OCI-LY7 (cell line): ENCODE data around the gene COL4A2.

ENCODE experiments used
- EZH2phosphoT487 ChIP-seq: fragments of 200-600 bp; sonication (generic); IDR thresholded peaks from 2 replicates; pipeline ENCODE4 v1.6.1; 2018; ENCODE audit warnings: low read depth, borderline replicate concordance, mild to moderate bottlenecking, mixed run types, antibody characterized with exemption, low read length, moderate library complexity, mixed read lengths
- TF ChIP-seq, protein P1 (sequence below): fragments of 200-600 bp; sonication (generic); conservative IDR thresholded peaks from 2 replicates; pipeline ENCODE4 v1.5.1; 2014; ENCODE audit warnings: mild to moderate bottlenecking, antibody characterized with exemption, low read length, moderate library complexity, mixed read lengths

DNA sequence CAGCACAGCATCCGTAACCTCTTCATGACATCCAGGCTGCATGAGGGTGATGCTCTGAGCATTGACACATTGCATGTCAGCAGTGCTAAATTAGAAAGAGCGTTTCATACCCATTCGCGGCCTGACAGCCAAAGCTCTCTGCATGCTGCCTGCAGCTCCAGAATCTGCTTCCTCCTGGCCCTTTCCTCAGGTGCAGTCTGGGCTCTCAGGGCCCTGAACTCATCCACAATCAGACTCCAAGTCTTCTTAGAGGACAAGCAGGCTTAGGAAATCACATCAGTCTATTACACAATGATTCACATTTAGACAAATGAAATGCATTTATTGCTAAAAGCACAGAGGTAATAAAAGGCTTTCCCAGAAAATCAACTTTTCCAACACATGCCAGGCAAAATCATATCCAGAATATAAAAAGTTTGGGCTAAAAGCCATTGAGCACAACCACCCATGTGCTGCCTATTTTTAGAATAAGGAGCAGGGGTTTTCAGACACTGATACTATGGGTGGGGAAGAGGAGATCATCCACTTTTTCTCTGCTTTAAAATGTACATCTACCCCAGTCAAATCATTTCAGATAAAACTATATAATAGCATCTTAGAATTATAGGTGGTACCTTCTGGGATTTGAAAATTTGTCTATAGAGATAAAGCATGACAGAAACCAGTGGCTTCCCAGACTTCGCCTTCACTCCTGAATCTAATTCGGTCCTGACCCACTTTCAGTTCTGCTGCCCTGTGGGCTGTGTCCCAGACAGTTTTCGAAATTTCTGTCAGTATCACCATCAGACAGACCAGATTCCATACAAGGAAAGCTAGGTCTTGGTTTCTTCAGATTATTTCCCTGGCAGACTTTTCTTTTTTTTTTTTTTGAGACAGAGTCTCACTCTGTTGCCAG lies 109.3 kb downstream of the COL4A2 start:
- TF ChIP-seq, protein P1, sequence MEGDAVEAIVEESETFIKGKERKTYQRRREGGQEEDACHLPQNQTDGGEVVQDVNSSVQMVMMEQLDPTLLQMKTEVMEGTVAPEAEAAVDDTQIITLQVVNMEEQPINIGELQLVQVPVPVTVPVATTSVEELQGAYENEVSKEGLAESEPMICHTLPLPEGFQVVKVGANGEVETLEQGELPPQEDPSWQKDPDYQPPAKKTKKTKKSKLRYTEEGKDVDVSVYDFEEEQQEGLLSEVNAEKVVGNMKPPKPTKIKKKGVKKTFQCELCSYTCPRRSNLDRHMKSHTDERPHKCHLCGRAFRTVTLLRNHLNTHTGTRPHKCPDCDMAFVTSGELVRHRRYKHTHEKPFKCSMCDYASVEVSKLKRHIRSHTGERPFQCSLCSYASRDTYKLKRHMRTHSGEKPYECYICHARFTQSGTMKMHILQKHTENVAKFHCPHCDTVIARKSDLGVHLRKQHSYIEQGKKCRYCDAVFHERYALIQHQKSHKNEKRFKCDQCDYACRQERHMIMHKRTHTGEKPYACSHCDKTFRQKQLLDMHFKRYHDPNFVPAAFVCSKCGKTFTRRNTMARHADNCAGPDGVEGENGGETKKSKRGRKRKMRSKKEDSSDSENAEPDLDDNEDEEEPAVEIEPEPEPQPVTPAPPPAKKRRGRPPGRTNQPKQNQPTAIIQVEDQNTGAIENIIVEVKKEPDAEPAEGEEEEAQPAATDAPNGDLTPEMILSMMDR: no peak
- no peak for TF ChIP-seq EZH2phosphoT487
